Tibial artery (tissue), 4 donors: ENCODE results near the gene FAHD2A.
A peak's percentile ranks its signal among the peaks of the same experiment; 100 is the strongest.

Experiments used
- DNase-seq, 2 donors: peaks; one replicate each; pipeline ENCODE4 v3.0.0-alpha.2; 2019
- H3K27ac ChIP-seq, 2 donors: fragments of 200-600 bp; sonication (generic) in 1 of 2; 1 replicate in 1 of 2; 2 replicates in 1 of 2; pipeline ENCODE4 v1.5.1; 2018 to 2019; ENCODE audit warnings: mild to moderate bottlenecking in 1 of 2
- H3K27me3 ChIP-seq, 2 donors: fragments of 200-600 bp; sonication (generic) in 1 of 2; one replicate each; pipeline versions ENCODE4 v1.5.1 to v1.6.0; 2016 to 2019
- H3K36me3 ChIP-seq, 3 donors: fragments of 200-600 bp; sonication (generic) in 2 of 3; one replicate each; pipeline ENCODE4 v1.5.1; 2016 to 2019; ENCODE audit warnings: mild to moderate bottlenecking in 2 of 3
- H3K4me1 ChIP-seq, 4 donors: fragments of 200-600 bp; sonication (generic) in 2 of 4; 1 replicate in 3 of 4; 2 replicates in 1 of 4; pipeline ENCODE4 v1.5.1; 2016 to 2019
- H3K4me3 ChIP-seq, 2 donors: fragments of 200-600 bp; sonication (generic) in 1 of 2; 1 replicate in 1 of 2; 2 replicates in 1 of 2; pipeline ENCODE4 v1.5.1; 2018 to 2019; ENCODE audit warnings: mild to moderate bottlenecking in 2 of 2
- H3K9me3 ChIP-seq, 3 donors: fragments of 200-600 bp; sonication (generic) in 1 of 3; one replicate each; pipeline ENCODE4 v1.5.1; 2016 to 2019
- CTCF ChIP-seq, 2 experiments: fragments of 200-600 bp in 1 of 2; fragments of 450-650 bp in 1 of 2; IDR thresholded peaks; one replicate each; pipeline ENCODE4 v1.5.1; 2017 to 2019; ENCODE audit warnings: antibody characterized with exemption in 2 of 2, mild to moderate bottlenecking in 1 of 2, moderate library complexity in 1 of 2
- intact Hi-C: fragments of 100-400 bp; cut with DNase I; formaldehyde crosslinking; loops from one replicate; pipeline ENCODE4 v1.15.0; 2023; ENCODE audit warnings: low total_unique reads

Gene FAHD2A

GRCh38 chr2:95382686-95383634 lies 19.5 kb upstream of the FAHD2A start:
- intact Hi-C loops = no loop called here
- TF ChIP-seq CTCF (IDR thresholded peaks at IDR 0.05) = no peak
- peaks cover 0 to 11% (median 7%) of the 10 kb centered on the region in 3 donors for H3K36me3 ChIP-seq
- H3K4me3 ChIP-seq = no peak overlapping the region
- DNase-seq = peak in 1 of 2 donors; percentile 65
- H3K4me1 ChIP-seq = peaks cover 0 to 17% (median 4%) of the 10 kb centered on the region in 4 donors
- H3K27ac ChIP-seq = no peak overlapping the region
- H3K9me3 ChIP-seq = no peaks in the 10 kb centered on the region
- peaks cover 0 to 6% of the 10 kb centered on the region in 2 donors for H3K27me3 ChIP-seq

- TF ChIP-seq CTCF (IDR thresholded peaks at IDR 0.05) = no peak
- intact Hi-C loops = no loop called here
- no peak for DNase-seq
- no peak overlapping the region for H3K4me3 ChIP-seq
- no peaks in the 10 kb centered on the region for H3K9me3 ChIP-seq
- no peak overlapping the region for H3K27ac ChIP-seq
- H3K4me1 ChIP-seq = peaks cover 0 to 17% (median 4%) of the 10 kb centered on the region in 4 donors
- peaks cover 0 to 11% (median 0%) of the 10 kb centered on the region in 3 donors for H3K36me3 ChIP-seq
- peaks cover 0 to 11% of the 10 kb centered on the region in 2 donors for H3K27me3 ChIP-seq
These were observed 18.9 kb upstream of the FAHD2A start for GRCh38 chr2:95383635-95384027.

- H3K9me3 ChIP-seq = no peaks in the 10 kb centered on the region
- H3K27me3 ChIP-seq = peaks cover 0 to 21% of the 10 kb centered on the region in 2 donors
- no peak overlapping the region for H3K4me3 ChIP-seq
- peak; percentile 77 to 89 for DNase-seq
- H3K27ac ChIP-seq = peak overlapping the region; percentile 4 to 52
- peaks cover 0 to 11% (median 0%) of the 10 kb centered on the region in 3 donors for H3K36me3 ChIP-seq
- intact Hi-C loops = no loop called here
- TF ChIP-seq CTCF (IDR thresholded peaks at IDR 0.05) = no peak
- peaks cover 0 to 21% (median 4%) of the 10 kb centered on the region in 4 donors for H3K4me1 ChIP-seq
These were observed 17.5 kb upstream of the FAHD2A start for GRCh38 chr2:95384854-95385569.

- Histone ChIP-seq H3K9me3 (no peaks in the 10 kb centered on the region), H3K27me3 (peaks cover 0 to 25% of the 10 kb centered on the region in 2 donors), H3K4me3 (no peak overlapping the region), H3K36me3 (peaks cover 0 to 11% (median 0%) of the 10 kb centered on the region in 3 donors), H3K4me1 (peaks cover 0 to 21% (median 4%) of the 10 kb centered on the region in 4 donors), H3K27ac (peak overlapping the region in 1 of 2 donors; percentile 52)
- DNase-seq = peak in 1 of 2 donors; percentile 70
- intact Hi-C loops = no loop called here
- no peak for TF ChIP-seq CTCF (IDR thresholded peaks at IDR 0.05)
These were observed 16.9 kb upstream of the FAHD2A start for GRCh38 chr2:95385570-95385984.

- no peak overlapping the region for H3K27ac ChIP-seq
- no peak for TF ChIP-seq CTCF (IDR thresholded peaks at IDR 0.05)
- peaks cover 0 to 26% of the 10 kb centered on the region in 2 donors for H3K27me3 ChIP-seq
- no peaks in the 10 kb centered on the region for H3K9me3 ChIP-seq
- peaks cover 0 to 6% (median 0%) of the 10 kb centered on the region in 3 donors for H3K36me3 ChIP-seq
- intact Hi-C loops = no loop called here
- peak in 1 of 2 donors; percentile 38 for DNase-seq
- H3K4me3 ChIP-seq = no peak overlapping the region
- peaks cover 0 to 21% (median 4%) of the 10 kb centered on the region in 4 donors for H3K4me1 ChIP-seq
These were observed 16.5 kb upstream of the FAHD2A start for GRCh38 chr2:95386031-95386430.
